CD14-positive monocyte (primary cell): Measurements from ENCODE around the gene CDC42BPB. TPM values are rescaled to one million over a fixed set of nuclear protein-coding genes. Genes with fewer than 3 reads are reported as not detected.

ENCODE experiments used
- DNase-seq, 3 donors: peaks; one replicate each; pipeline ENCODE4 v3.0.0-alpha.2; 2011 to 2022
- H2AFZ ChIP-seq: 2 replicates; pipeline ENCODE4 v1.6.0; 2012; ENCODE audit warnings: mild to moderate bottlenecking, low read depth, low read length, inconsistent platforms; ENCODE audit not compliant: insufficient read depth, poor library complexity, severe bottlenecking
- H3K27ac ChIP-seq, 2 donors: 1 replicate in 1 of 2; 2 replicates in 1 of 2; pipeline ENCODE4 v1.5.1; 2012 to 2013; ENCODE audit warnings: low read length in 2 of 2, control low read depth in 1 of 2, inconsistent platforms in 1 of 2, low read depth in 1 of 2, mild to moderate bottlenecking in 1 of 2
- H3K27me3 ChIP-seq, 2 donors: one replicate each; pipeline versions ENCODE4 v1.6.0 to v1.6.1; 2011 to 2013; ENCODE audit warnings: low read length in 2 of 2; ENCODE audit not compliant: control insufficient read depth in 2 of 2, insufficient read depth in 2 of 2
- H3K36me3 ChIP-seq, 2 donors: replicated peaks in 1 of 2; 1 replicate in 1 of 2; 2 replicates in 1 of 2; pipeline versions ENCODE4 v1.5.1 to v1.6.1; 2012 to 2013; ENCODE audit warnings: low read length in 2 of 2, control low read depth in 1 of 2, inconsistent platforms in 1 of 2, mild to moderate bottlenecking in 1 of 2; ENCODE audit not compliant: insufficient read depth in 2 of 2, control insufficient read depth in 1 of 2
- H3K4me1 ChIP-seq, 2 donors: 1 replicate in 1 of 2; 2 replicates in 1 of 2; pipeline versions ENCODE4 v1.5.1 to v1.6.1; 2012 to 2013; ENCODE audit warnings: low read length in 2 of 2, control low read depth in 1 of 2, inconsistent platforms in 1 of 2, mild to moderate bottlenecking in 1 of 2, moderate library complexity in 1 of 2; ENCODE audit not compliant: insufficient read depth in 2 of 2, control insufficient read depth in 1 of 2
- H3K4me2 ChIP-seq: replicated peaks from 2 replicates; pipeline ENCODE3; 2012; ENCODE audit warnings: low read length, moderate library complexity, mild to moderate bottlenecking; ENCODE audit not compliant: poor library complexity, severe bottlenecking; ENCODE audit errors: extremely low read depth
- H3K4me3 ChIP-seq, 3 experiments: fragments of 200-600 bp in 1 of 3; sonication (generic) in 1 of 3; replicated peaks in 1 of 3; 1 replicate in 2 of 3; 2 replicates in 1 of 3; pipeline ENCODE4 v1.5.1; 2011 to 2013; ENCODE audit warnings: low read length in 3 of 3, mild to moderate bottlenecking in 3 of 3, control low read depth in 2 of 3, low read depth in 2 of 3, inconsistent platforms in 1 of 3, moderate library complexity in 1 of 3
- H3K79me2 ChIP-seq: 2 replicates; pipeline ENCODE4 v1.6.0; 2012; ENCODE audit warnings: mild to moderate bottlenecking, control low read depth, inconsistent platforms, low read length, moderate library complexity; ENCODE audit not compliant: insufficient read depth
- H3K9ac ChIP-seq: 2 replicates; pipeline ENCODE4 v1.6.0; 2017; ENCODE audit warnings: low read length, mild to moderate bottlenecking; ENCODE audit not compliant: insufficient read depth, poor library complexity, severe bottlenecking
- H3K9me3 ChIP-seq, 2 donors: replicated peaks in 1 of 2; 1 replicate in 1 of 2; 2 replicates in 1 of 2; pipeline versions ENCODE4 v1.5.1 to v1.6.1; 2012 to 2013; ENCODE audit warnings: low read length in 2 of 2, control low read depth in 1 of 2; ENCODE audit not compliant: control insufficient read depth in 1 of 2, insufficient read depth in 1 of 2
- H4K20me1 ChIP-seq: 2 replicates; pipeline ENCODE4 v1.6.0; 2012; ENCODE audit warnings: mild to moderate bottlenecking, low read length, control low read depth, moderate library complexity; ENCODE audit not compliant: insufficient read depth
- H3K27ac Mint-ChIP-seq, 7 donors: one replicate each; pipeline ENCODE4 v1.8.0; 2020; ENCODE audit warnings: mild to moderate bottlenecking in 7 of 7, mixed read lengths in 7 of 7, moderate library complexity in 6 of 7, inconsistent platforms in 2 of 7
- H3K27me3 Mint-ChIP-seq, 3 donors: one replicate each; pipeline ENCODE4 v1.8.0; 2021 to 2022; ENCODE audit warnings: low read depth in 3 of 3, mild to moderate bottlenecking in 3 of 3, mixed read lengths in 3 of 3, moderate library complexity in 3 of 3, inconsistent platforms in 1 of 3
- H3K36me3 Mint-ChIP-seq, 2 donors: one replicate each; pipeline ENCODE4 v1.8.0; 2020; ENCODE audit warnings: mixed read lengths in 2 of 2, inconsistent platforms in 1 of 2, mild to moderate bottlenecking in 1 of 2
- H3K4me1 Mint-ChIP-seq: one replicate; pipeline ENCODE4 v1.8.0; 2020; ENCODE audit warnings: mild to moderate bottlenecking, mixed read lengths
- H3K4me3 Mint-ChIP-seq, 2 donors: one replicate each; pipeline ENCODE4 v1.8.0; 2020; ENCODE audit warnings: mild to moderate bottlenecking in 2 of 2, mixed read lengths in 2 of 2, moderate library complexity in 1 of 2
- H3K9me3 Mint-ChIP-seq, 7 donors: one replicate each; pipeline ENCODE4 v1.8.0; 2020 to 2022; ENCODE audit warnings: mixed read lengths in 7 of 7, mild to moderate bottlenecking in 6 of 7, moderate library complexity in 6 of 7, inconsistent platforms in 2 of 7
- CTCF ChIP-seq: fragments of 200-600 bp; IDR thresholded peaks from one replicate; pipeline ENCODE4 v1.8.0; 2022; ENCODE audit warnings: antibody characterized with exemption, mild to moderate bottlenecking
- WGBS: methylation state at CpG from one replicate; pipeline ENCODE4 v1.1.5; 2013; ENCODE audit warnings: missing lambda C conversion rate; ENCODE audit not compliant: insufficient coverage; 5-methylcytosine and 5-hydroxymethylcytosine counted together
- intact Hi-C, 2 donors: fragments of 100-400 bp; cut with micrococcal nuclease; formaldehyde crosslinking; loops; one replicate each; pipeline versions ENCODE4 v1.15.0 to v1.15.1; 2023
- polyA plus RNA-seq, 3 donors: library from polyadenylated mRNA; depleted of rRNA in 1 of 3; unstranded in 2 of 3; stranded (reverse) in 1 of 3; fragments of 300-500 nt in 2 of 3; fragments of >200 nt in 1 of 3; fragmentation: Illumina TruSeq in 2 of 3; gene quantifications; 1 replicate in 2 of 3; 2 replicates in 1 of 3; pipeline ENCODE4 v1.2.3, GENCODE V29; 2012 to 2021

The CDC42BPB gene
- polyA plus RNA-seq, 3 donors, result 0.25 to 19.0 (median 0.60) TPM

GRCh38 chr14:102969901-102970300 lies 87.4 kb downstream of the CDC42BPB start:
- H3K9me3 Mint-ChIP-seq, result peaks cover 0 to 3% (median 0%) of the 10 kb centered on the region in 7 donors
- no peaks in the 10 kb centered on the region for H3K79me2 ChIP-seq
- H2AFZ ChIP-seq, result no peak overlapping the region
- no peak for DNase-seq
- peaks cover 0 to 7% (median 3%) of the 10 kb centered on the region in 3 donors for H3K27me3 Mint-ChIP-seq
- H3K27ac ChIP-seq, result no peak overlapping the region
- 96% methylated on average over 9 of the region's 11 CpGs for WGBS
- H3K36me3 ChIP-seq, result peaks cover 30 to 81% of the 10 kb centered on the region in 2 donors
- no peaks in the 10 kb centered on the region for H4K20me1 ChIP-seq
- no peak overlapping the region for H3K4me3 Mint-ChIP-seq
- no peak overlapping the region for H3K4me3 ChIP-seq
- intact Hi-C loops, result no loop called here
- H3K4me2 ChIP-seq, result no peak overlapping the region
- no peak for TF ChIP-seq CTCF
- H3K4me1 ChIP-seq, result peaks cover 6 to 8% of the 10 kb centered on the region in 2 donors
- H3K36me3 Mint-ChIP-seq, result peaks cover 72 to 83% of the 10 kb centered on the region in 2 donors
- H3K9ac ChIP-seq, result no peak overlapping the region
- peaks cover 21% of the 10 kb centered on the region for H3K4me1 Mint-ChIP-seq
- H3K9me3 ChIP-seq, result no peaks in the 10 kb centered on the region
- H3K27ac Mint-ChIP-seq, result no peak overlapping the region
- H3K27me3 ChIP-seq, result no peaks in the 10 kb centered on the region

GRCh38 chr14:102969060-102969791 lies 88.1 kb downstream of the CDC42BPB start:
- H3K4me1 ChIP-seq, result peaks cover 4 to 6% of the 10 kb centered on the region in 2 donors
- no peak for TF ChIP-seq CTCF
- Mint-ChIP-seq H3K4me1 (peaks cover 15% of the 10 kb centered on the region), H3K27ac (peak overlapping the region in 1 of 7 donors; percentile 46), H3K27me3 (peaks cover 0 to 6% (median 3%) of the 10 kb centered on the region in 3 donors), H3K36me3 (peaks cover 66 to 82% of the 10 kb centered on the region in 2 donors), H3K4me3 (no peak overlapping the region), H3K9me3 (peaks cover 0 to 3% (median 0%) of the 10 kb centered on the region in 7 donors)
- H4K20me1 ChIP-seq, result no peaks in the 10 kb centered on the region
- no peak overlapping the region for H3K4me2 ChIP-seq
- H3K9me3 ChIP-seq, result no peaks in the 10 kb centered on the region
- no peaks in the 10 kb centered on the region for H3K27me3 ChIP-seq
- no peak overlapping the region for H3K4me3 ChIP-seq
- no peaks in the 10 kb centered on the region for H3K79me2 ChIP-seq
- peaks cover 32 to 88% of the 10 kb centered on the region in 2 donors for H3K36me3 ChIP-seq
- intact Hi-C loops, result no loop called here
- H3K27ac ChIP-seq, result no peak overlapping the region
- no peak overlapping the region for H3K9ac ChIP-seq
- DNase-seq, result no peak
- WGBS, result 94% methylated on average over 20 of the region's 26 CpGs
- no peak overlapping the region for H2AFZ ChIP-seq
